ENCODE data around the gene MCF2L2.

- TF ChIP-seq EZH2 (IDR thresholded peaks at IDR 0.05) (no peak), POLR2AphosphoS5 (IDR thresholded peaks at IDR 0.05; ENCODE audit: borderline replicate concordance, low read depth, low read length) (no peak)
Measured at GRCh38 chr3:183300996-183301562, 127.3 kb downstream of the MCF2L2 start.

All from SK-N-MC (cell line).